Vagina (tissue), 2 donors: ENCODE measurements around the gene ACP4.

Experiments
- CTCF ChIP-seq, 3 experiments: fragments of 450-650 bp in 2 of 3; fragments of 200-600 bp in 1 of 3; sonication (generic) in 1 of 3; IDR thresholded peaks; one replicate each; pipeline ENCODE4 v1.5.1; 2017 to 2019; ENCODE audit warnings: antibody characterized with exemption in 3 of 3, mild to moderate bottlenecking in 2 of 3, moderate library complexity in 2 of 3
- POLR2AphosphoS5 ChIP-seq, 2 donors: sonication (generic); formaldehyde crosslinking; IDR thresholded peaks; one replicate each; pipeline ENCODE4 v1.9.0; 2017; ENCODE audit warnings: antibody characterized with exemption in 2 of 2, mild to moderate bottlenecking in 2 of 2, low read depth in 1 of 2; ENCODE audit not compliant: insufficient read depth in 1 of 2

DNA sequence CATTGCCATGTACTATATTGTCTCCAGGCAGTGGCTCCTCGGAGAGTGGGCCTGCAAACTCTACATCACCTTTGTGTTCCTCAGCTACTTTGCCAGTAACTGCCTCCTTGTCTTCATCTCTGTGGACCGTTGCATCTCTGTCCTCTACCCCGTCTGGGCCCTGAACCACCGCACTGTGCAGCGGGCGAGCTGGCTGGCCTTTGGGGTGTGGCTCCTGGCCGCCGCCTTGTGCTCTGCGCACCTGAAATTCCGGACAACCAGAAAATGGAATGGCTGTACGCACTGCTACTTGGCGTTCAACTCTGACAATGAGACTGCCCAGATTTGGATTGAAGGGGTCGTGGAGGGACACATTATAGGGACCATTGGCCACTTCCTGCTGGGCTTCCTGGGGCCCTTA, 19.3 kb upstream of the ACP4 start:
- TF ChIP-seq CTCF (IDR thresholded peaks at IDR 0.05) = no peak
- no peak for TF ChIP-seq POLR2AphosphoS5 (IDR thresholded peaks at IDR 0.05; ENCODE audit: insufficient read depth in 1 of 2, low read depth in 1 of 2)
